ENCODE measurements around the gene STK11IP. TPM values are rescaled to one million over a fixed set of nuclear protein-coding genes. Genes with fewer than 3 reads are reported as not detected.

Gene STK11IP
- total RNA-seq, 2 donors from 2014 or later = 12.4 to 14.1 TPM

DNA sequence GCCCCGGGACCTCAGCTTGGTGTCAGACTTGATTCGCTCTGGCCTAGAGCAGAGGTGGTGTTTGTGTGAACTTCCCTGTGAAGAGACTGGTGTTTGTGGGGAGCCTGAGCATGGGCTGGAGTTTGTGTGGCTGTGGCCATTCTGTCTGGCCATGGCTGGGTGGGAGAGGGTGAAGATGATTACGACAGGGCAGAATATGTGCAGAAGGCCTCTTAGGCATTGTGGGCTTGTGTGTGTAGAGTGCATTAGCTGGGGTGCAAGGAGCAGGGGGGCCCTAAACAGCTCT, 36.8 kb upstream of the STK11IP start:
- ATAC-seq (no peak), DNase-seq (no peak)
- intact Hi-C loops (cut with DNase I) = no loop called here

DNA sequence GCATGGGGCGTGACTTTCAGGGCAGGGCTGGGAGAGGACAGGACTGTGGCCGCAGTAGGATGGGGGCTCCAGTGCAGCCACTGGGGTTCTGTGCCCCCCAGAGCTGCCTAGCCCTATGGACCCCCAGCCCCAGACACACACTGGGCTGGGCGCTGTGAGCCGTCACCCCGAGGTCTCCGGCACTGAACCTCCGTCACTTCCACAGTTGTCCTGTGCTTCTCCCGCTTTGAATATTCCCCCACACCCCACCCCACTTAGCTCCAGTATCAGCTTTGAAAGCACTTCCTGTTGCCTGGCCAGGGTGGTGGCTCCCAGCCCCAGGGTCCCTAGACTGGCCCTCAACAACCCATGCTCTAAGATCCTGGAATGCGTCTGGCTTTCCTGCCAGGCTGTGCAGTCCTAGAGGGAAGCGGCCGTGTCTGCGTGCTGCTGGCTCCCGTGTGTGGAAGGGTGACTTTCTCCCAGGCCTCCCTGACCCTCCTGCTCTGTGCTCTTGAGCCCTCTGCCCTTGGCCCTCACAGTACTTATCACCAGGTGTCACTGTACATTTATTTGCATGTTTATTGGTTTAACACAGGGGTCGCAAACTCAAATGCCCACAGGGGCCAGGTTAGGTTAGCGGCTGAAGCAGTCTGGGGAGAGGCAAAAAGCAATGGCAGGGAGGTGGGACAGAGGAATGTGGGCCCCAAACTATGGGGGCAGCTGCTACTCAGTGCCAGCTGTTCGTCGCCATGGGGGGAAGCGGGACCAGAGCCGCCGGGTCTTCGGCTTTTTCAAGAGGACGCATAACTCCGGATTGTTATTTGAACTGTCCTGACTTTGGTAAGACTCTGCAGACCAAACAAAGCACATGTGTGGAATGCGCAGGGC, 36.2 kb upstream of the STK11IP start:
- intact Hi-C loops (cut with DNase I) = no loop called here
- peak in 1 of 2 donors; percentile 25 for ATAC-seq
- no peak for DNase-seq

DNA sequence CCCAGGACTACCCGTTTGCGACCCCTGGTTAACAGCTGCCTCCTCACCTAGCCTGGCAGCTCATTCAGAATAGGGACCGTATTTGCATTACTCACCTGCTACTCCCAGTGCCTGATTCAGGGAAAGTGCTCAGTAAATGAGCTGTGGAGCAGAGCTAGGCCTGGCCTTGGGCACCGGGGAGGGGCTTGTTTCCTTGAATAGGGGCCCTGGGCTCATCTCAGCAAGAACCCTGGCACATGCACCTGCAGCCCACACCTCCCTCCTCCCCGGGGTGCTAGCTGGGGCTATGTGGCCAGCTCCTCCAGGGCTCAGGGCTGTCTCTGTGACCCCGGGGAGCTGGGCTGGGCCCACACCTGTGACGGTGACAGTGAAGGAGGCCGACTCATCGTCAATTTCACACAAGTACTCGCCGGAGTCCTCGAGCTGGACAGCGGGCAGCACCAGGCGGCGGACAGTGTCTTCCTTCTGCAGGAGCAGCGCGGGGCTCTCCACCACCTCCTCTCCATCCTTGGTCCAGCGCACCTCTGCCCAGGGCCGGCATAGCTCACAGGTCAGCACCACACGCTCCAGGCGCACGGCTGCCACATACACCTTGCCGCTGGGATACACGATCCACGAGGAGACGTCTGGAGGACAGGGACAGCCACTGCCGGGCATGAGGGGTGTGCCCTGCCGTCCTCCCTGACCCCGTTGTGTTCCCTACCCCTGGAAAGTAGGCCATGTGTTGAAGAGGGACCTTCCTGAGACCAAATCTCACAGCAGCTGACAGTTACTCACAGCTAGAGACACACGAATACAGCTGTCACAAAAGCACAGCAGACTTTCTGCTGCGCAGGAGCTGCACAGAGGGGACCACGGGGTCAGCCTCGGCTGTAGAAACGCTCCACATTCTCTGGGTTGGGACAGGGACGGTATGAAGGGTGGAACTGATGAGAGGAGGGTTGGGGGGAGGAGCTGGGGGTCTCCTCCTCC, 35.3 kb upstream of the STK11IP start:
- ATAC-seq (no peak), DNase-seq (no peak)
- intact Hi-C loops (cut with DNase I) = no loop called here

DNA sequence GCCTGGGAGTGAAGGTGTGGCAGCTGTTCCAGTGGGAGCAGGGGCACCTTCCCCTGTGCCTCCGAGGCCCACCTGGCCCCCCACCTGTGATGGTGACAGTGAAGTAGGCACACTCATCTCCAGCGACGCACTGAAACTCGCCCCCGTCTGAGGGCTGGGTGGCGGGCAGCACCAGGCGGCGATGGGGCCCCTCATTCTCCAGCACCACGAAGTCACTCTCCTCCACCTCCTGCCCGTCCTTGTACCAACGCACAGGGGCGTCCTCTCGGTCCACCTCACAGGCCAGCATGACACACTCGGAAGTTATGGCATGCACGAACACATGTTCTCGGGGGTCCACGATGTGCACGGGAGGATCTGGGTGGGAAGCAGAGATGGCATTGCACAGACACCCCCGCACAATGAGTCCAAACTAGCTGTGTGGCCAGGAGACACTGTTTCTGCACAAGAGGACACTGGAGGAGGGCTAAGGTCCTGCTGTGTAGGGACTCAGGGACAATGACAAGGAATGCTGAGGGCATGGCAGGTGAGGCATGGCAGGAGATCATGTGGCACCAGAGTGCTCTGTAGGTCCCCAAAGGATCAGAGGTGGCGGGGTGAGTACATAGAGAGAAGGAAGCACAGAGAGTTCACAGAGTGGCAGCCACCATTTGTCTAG, 34.3 kb upstream of the STK11IP start:
- DNase-seq = no peak
- intact Hi-C loops (cut with DNase I) = no loop called here
- ATAC-seq = no peak

- ATAC-seq (no peak), DNase-seq (no peak)
- intact Hi-C loops (cut with DNase I) = no loop called here
Measured at GRCh38 chr2:219565130-219566080, 32.3 kb upstream of the STK11IP start.

DNA sequence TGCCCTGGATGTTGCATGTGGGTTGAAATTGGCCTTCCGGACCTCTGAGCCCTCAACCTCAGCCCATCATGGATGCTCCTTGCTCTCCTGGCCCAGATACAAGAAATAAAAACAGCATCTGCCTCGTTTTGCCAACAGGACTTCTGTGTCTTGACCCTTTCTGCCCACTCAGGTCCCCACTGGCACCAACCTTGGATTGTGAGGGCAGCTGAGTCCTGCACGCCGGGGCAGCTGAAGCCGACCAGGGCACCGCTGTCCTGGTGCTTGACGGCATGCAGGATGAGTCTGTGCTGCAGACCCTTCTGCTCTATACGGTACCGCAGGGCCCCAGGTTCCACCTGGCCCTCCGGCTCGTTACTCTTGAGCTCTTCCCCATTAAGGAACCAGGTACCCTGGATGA, 31.0 kb upstream of the STK11IP start:
- intact Hi-C loops (cut with DNase I) = no loop called here
- DNase-seq = no peak
- no peak for ATAC-seq

DNA sequence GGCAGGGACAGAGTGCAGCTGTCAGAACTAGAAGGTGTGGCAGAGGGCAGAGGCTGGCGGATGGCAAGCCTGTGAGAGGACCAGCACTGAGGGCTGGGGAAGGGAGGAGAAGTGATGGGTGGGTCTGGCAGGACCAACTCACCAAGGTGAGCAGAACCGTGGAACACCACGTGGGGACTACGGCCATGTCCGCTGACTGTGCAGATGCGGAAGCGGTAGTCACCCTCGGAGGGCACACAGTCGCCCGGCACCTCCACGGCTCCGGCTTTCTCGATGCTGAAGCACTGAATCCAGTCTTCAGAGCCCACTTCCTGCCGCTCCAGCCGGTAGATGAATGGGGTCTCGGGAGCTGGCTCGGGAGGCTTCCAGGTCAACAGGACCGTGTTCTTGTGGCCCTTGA, 30.5 kb upstream of the STK11IP start:
- intact Hi-C loops (cut with DNase I) = no loop called here
- ATAC-seq = no peak
- DNase-seq = no peak

- no peak for DNase-seq
- no peak for ATAC-seq
- intact Hi-C loops (cut with DNase I) = no loop called here
Measured at GRCh38 chr2:219567791-219568361, 29.8 kb upstream of the STK11IP start.

GRCh38 chr2:219569041-219569440, 28.6 kb upstream of the STK11IP start:
- intact Hi-C loops (cut with DNase I) = no loop called here

GRCh38 chr2:219569635-219570034, 28.0 kb upstream of the STK11IP start:
- DNase-seq = no peak
- no peak for ATAC-seq
- intact Hi-C loops (cut with DNase I) = loop anchor here in 1 of 2 donors (2.0 kb wide), 1 partner anchor 73 kb away; no protein-coding TSS in a partner anchor

More at GRCh38 chr2:219569041-219569440, 28.6 kb upstream of the STK11IP start:
- DNase-seq = no peak
- ATAC-seq = no peak

DNA sequence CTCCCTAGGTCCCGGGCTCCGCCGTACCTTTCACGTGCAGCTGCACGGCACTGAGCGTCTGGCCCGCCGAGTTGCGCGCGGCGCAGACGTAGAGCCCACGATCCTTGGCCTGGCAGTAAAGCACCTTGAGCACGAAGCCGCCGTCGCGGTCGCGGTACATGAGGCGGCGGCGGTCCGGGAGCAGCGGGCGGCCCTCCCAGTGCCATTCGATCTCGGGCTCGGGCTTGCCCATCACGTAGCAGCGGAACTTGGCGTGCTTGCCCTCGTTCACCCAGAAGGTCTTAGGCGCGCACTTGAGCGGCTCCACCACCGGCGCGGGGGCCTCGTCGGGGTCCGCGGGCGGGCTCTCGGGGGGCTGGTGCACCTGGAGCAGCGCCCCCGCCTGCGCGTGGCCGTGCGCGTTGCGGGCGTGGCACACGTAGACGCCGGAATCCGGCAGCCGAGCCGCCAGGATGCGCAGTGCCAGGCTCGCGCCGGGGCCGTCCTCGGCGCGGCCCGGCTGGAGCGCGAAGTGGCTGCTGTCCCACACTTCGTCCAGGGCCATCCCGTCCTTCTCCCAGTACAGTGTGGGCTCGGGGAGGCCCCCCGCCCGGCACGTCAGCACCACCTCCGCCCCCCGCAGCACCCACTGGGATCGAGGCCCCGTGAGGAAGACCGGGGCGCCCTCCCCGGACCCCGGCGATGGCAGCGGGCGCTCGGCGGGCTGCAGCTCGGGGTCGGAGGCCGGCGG, 27.3 kb upstream of the STK11IP start:
- no peak for DNase-seq
- ATAC-seq = peak; percentile 31 to 42
- intact Hi-C loops (cut with DNase I) = loop anchor here in 1 of 2 donors (2.0 kb wide), 1 partner anchor 72 kb away; no protein-coding TSS in a partner anchor

GRCh38 chr2:219570924-219571310, 26.7 kb upstream of the STK11IP start:
- intact Hi-C loops (cut with DNase I) = loop anchor here in 1 of 2 donors (2.0 kb wide), 1 partner anchor 72 kb away; no protein-coding TSS in a partner anchor
- ATAC-seq = peak; percentile 9 to 19
- DNase-seq = no peak

DNA sequence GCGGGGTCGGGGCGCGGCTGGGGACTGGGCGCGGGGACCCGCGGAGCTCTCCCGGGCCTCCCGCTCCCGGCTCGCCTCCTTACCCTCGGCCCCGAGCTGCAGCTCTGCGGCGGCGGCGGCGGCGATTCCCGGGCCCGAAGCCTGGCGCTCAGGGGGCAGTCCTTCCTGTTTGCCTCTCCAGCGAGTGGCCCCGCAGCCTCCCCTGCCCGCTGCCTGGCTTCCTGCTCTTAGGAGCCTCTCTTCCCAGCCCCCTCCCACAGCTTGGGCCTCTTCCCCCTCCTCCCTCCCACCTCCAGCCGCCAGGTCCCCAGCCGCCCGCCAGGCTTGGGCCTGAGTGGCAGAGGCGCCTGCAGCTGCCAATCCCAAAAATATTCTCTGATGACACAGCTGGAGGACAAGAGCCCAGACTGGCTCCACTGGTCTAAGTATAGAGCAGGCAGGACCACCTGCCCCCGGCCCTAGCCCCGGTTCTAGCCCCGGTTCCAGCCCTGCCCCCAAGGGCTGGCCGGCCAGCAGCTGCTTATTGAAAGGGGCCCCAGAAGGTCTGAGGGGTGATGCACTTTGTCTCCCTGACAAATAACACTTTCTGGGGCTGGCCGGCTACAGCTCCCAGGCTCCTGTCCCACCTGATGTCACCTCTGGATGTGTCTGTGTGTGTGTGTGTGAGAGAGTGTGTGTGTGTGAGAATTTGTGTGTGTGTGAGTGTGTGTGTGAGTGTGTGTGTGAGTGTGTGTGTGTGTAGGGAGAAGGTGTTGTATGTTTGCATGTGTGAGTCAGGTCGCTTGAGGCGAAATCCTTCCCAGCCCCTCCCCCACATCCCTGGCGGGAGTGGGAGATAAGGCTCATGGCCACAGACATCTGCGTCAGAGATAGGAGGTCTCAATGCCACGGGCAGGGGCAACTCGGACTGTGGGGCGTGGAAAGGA, 26.1 kb upstream of the STK11IP start, which contains the start of gene OBSL1:
Gene OBSL1, minus strand, starts transcription at position 229 of the 926 bp plus-strand sequence. CDS start 307 bp downstream, outside the sequence.
- ATAC-seq (peak; percentile 81 to 88), DNase-seq (peak; percentile 87)
- intact Hi-C loops (cut with DNase I) = loop anchor here in 1 of 2 donors (2.0 kb wide), 1 partner anchor 71 kb away; no protein-coding TSS in a partner anchor

- no peak for DNase-seq
- ATAC-seq = no peak
- intact Hi-C loops (cut with DNase I) = no loop called here
Measured at GRCh38 chr2:219572237-219573001, 25.2 kb upstream of the STK11IP start, which contains the start of gene INHA. Gene INHA, plus strand, starts transcription at chr2:219572310. Its CDS starts 65 bp downstream, at chr2:219572375.

DNA sequence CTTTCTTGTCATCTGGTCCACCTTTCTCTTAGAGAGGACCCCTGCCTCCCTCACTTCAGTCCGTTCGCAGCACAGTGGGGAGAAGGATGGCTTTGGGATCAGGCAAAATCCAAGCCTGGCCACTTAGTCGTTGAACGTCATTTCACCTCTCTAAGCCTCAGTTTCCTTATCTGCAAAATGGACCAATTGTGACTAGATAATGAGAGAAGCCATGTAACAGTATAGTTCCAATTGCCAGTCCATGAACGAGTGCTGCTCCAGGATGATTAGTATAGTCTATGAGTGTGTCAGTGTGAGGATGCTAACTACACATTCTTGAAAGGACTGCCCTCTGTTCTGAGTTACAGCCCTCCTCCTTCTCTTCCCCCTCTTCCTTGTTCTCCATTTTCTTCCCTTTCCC, 24.5 kb upstream of the STK11IP start:
- no peak for ATAC-seq
- intact Hi-C loops (cut with DNase I) = no loop called here

More for the DNA sequence above, 24.5 kb upstream of the STK11IP start:
- no peak for DNase-seq
